Tibial artery (tissue), 4 donors: Measurements from ENCODE around the gene GPR35.

Source experiments
- DNase-seq, 2 donors: peaks; one replicate each; pipeline ENCODE4 v3.0.0-alpha.2; 2019
- H3K27ac ChIP-seq, 2 donors: fragments of 200-600 bp; sonication (generic) in 1 of 2; 1 replicate in 1 of 2; 2 replicates in 1 of 2; pipeline ENCODE4 v1.5.1; 2018 to 2019; ENCODE audit warnings: mild to moderate bottlenecking in 1 of 2
- H3K27me3 ChIP-seq, 2 donors: fragments of 200-600 bp; sonication (generic) in 1 of 2; one replicate each; pipeline versions ENCODE4 v1.5.1 to v1.6.0; 2016 to 2019
- H3K36me3 ChIP-seq, 3 donors: fragments of 200-600 bp; sonication (generic) in 2 of 3; one replicate each; pipeline ENCODE4 v1.5.1; 2016 to 2019; ENCODE audit warnings: mild to moderate bottlenecking in 2 of 3
- H3K4me1 ChIP-seq, 4 donors: fragments of 200-600 bp; sonication (generic) in 2 of 4; 1 replicate in 3 of 4; 2 replicates in 1 of 4; pipeline ENCODE4 v1.5.1; 2016 to 2019
- H3K4me3 ChIP-seq, 2 donors: fragments of 200-600 bp; sonication (generic) in 1 of 2; 1 replicate in 1 of 2; 2 replicates in 1 of 2; pipeline ENCODE4 v1.5.1; 2018 to 2019; ENCODE audit warnings: mild to moderate bottlenecking in 2 of 2
- H3K9me3 ChIP-seq, 3 donors: fragments of 200-600 bp; sonication (generic) in 1 of 3; one replicate each; pipeline ENCODE4 v1.5.1; 2016 to 2019
- intact Hi-C: fragments of 100-400 bp; cut with DNase I; formaldehyde crosslinking; loops from one replicate; pipeline ENCODE4 v1.15.0; 2023; ENCODE audit warnings: low total_unique reads
- TF ChIP-seq, protein P1 (sequence below), 2 experiments: fragments of 200-600 bp in 1 of 2; fragments of 450-650 bp in 1 of 2; IDR thresholded peaks; one replicate each; pipeline ENCODE4 v1.5.1; 2017 to 2019; ENCODE audit warnings: antibody characterized with exemption in 2 of 2, mild to moderate bottlenecking in 1 of 2, moderate library complexity in 1 of 2

Gene GPR35

DNA sequence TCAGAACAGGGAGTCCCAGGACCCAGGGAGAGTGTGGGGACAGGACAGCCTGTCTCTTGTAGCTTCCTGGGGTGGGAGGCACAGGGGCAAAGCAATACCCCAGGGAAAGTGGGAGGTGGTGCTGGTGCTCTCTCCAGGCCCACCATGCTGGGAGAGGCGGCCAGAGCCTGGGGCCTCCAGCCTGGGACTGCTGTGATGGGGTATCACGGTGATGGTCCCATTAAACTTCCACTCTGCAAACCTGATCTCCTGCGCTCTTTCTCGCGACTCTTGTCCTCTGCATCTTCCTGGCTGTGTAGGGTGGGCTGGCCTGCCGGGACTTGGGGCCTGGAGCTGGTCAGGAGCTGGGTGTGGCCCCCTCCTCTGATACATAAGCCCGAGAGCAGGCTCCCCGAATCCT, 46.8 kb upstream of the GPR35 start:
- Histone ChIP-seq H3K4me1 (peaks cover 0 to 16% (median 9%) of the 10 kb centered on the region in 4 donors), H3K9me3 (no peaks in the 10 kb centered on the region), H3K36me3 (peaks cover 21 to 60% (median 58%) of the 10 kb centered on the region in 3 donors), H3K27ac (no peak overlapping the region), H3K4me3 (no peak overlapping the region), H3K27me3 (no peaks in the 10 kb centered on the region)
- intact Hi-C loops = no loop called here
- TF ChIP-seq, protein P1, sequence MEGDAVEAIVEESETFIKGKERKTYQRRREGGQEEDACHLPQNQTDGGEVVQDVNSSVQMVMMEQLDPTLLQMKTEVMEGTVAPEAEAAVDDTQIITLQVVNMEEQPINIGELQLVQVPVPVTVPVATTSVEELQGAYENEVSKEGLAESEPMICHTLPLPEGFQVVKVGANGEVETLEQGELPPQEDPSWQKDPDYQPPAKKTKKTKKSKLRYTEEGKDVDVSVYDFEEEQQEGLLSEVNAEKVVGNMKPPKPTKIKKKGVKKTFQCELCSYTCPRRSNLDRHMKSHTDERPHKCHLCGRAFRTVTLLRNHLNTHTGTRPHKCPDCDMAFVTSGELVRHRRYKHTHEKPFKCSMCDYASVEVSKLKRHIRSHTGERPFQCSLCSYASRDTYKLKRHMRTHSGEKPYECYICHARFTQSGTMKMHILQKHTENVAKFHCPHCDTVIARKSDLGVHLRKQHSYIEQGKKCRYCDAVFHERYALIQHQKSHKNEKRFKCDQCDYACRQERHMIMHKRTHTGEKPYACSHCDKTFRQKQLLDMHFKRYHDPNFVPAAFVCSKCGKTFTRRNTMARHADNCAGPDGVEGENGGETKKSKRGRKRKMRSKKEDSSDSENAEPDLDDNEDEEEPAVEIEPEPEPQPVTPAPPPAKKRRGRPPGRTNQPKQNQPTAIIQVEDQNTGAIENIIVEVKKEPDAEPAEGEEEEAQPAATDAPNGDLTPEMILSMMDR (IDR thresholded peaks at IDR 0.05) = no peak
- DNase-seq = no peak

DNA sequence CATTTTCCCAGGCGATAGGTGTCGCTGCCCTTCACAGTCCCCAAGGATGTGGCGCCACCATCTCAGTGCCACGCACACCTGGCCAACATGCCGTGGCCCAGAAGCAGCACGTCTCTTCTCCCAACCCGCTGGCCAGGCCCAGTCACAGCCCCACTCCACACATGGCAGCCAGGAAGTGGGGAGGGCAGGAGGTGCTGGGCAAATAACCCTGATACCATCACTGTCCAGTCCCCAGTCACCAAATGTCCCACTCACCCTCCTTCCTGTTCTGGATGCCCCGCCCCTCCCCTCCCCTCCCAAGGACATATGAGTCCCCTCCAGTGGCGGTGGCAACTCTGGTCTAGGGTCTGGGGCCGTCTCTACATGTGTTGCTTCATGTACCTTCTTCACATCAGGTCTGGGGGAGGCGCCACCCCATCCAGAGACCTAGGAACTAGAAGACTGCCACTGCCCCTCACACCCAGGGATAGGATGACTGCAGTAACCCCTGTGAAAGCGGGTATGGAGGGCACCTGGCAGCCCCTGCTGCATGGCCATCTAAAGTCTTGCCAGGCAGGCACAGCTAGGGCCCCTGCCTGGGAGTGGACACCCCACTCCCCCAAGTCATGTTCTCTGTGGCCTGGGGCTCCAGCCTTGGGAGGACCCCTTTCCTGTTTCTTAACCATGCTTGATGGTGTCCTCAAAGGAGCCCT, 46.1 kb upstream of the GPR35 start:
- Histone ChIP-seq H3K4me1 (peaks cover 0 to 22% (median 12%) of the 10 kb centered on the region in 4 donors), H3K27ac (peak overlapping the region in 1 of 2 donors; percentile 51)
- TF ChIP-seq, protein P1 (IDR thresholded peaks at IDR 0.05) = no peak

DNA sequence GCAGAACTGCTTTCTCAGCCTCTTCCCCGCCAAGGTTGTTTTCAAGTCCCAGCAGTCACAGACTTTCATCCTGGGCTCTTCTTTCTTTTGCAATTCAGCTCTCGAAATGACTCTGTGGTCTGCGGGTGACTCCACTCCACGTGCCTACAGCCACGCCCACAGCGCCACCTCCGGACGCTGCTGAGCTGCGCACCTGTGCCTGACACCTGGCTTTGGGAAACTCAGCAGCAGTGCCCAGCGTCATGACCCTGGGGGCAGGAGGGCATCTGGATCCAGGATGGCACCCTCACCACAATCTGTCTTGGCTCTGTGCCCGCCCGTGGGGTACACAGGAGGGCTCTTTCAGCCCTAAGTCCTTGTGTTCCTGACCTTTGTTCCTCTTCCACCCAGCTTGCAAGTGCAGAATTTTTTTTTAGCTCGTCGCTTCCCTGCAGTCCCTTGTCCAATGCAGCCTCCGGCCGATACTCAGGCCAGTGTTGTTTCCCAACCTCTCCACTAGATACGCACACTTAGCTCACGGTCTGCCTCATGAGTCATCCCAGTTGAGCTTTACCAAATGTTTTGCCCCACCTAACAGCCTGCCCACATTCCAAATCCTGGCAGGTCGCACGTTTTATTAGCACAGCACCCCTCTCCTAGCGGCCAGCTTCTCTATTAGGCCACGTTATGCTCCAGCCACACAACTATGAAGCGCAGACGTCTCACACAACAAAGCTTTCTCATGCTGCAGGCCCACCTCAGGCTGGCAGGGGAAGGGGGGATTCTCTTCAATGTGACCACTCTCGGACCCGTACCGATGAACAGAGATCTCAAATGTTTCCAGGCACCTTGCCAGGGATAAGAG, 45.3 kb upstream of the GPR35 start:
- intact Hi-C loops = no loop called here
- peak in 1 of 2 donors; percentile 64 for DNase-seq
- Histone ChIP-seq H3K4me3 (no peak overlapping the region), H3K27ac (peak overlapping the region in 1 of 2 donors; percentile 51), H3K9me3 (no peaks in the 10 kb centered on the region), H3K27me3 (no peaks in the 10 kb centered on the region), H3K36me3 (peaks cover 18 to 45% (median 43%) of the 10 kb centered on the region in 3 donors), H3K4me1 (peaks cover 0 to 29% (median 19%) of the 10 kb centered on the region in 4 donors)
- TF ChIP-seq, protein P1 (IDR thresholded peaks at IDR 0.05) = no peak

More for the DNA sequence above, 46.1 kb upstream of the GPR35 start:
- intact Hi-C loops = no loop called here
- H3K4me3 ChIP-seq = no peak overlapping the region
- no peaks in the 10 kb centered on the region for H3K27me3 ChIP-seq
- no peaks in the 10 kb centered on the region for H3K9me3 ChIP-seq
- DNase-seq = no peak
- peaks cover 21 to 52% (median 51%) of the 10 kb centered on the region in 3 donors for H3K36me3 ChIP-seq

DNA sequence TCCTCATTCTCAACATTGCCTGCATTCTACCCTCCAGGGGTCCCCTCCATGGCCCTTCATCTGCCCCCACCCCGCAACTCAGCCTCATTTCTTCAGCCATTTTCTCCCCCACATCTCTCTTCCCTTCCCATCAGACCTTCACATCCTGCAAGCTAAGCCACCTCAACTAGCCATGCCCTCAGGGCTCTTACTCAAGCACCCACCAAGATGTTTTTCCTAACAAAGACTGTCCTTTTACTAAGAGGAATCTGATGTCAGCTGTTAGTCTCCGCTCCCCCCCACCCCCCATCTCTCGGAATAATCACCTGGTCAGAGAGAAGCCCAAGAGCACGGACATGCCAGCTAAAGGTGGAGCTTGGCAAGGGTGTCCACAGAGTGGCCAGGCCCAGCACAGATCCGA, 43.5 kb upstream of the GPR35 start:
- intact Hi-C loops = no loop called here
- TF ChIP-seq, protein P1 (IDR thresholded peaks at IDR 0.05) = no peak
- no peak for DNase-seq
- no peaks in the 10 kb centered on the region for H3K9me3 ChIP-seq
- H3K4me1 ChIP-seq = peaks cover 0 to 37% (median 26%) of the 10 kb centered on the region in 4 donors
- H3K27me3 ChIP-seq = no peaks in the 10 kb centered on the region
- H3K36me3 ChIP-seq = peaks cover 4 to 26% (median 26%) of the 10 kb centered on the region in 3 donors
- no peak overlapping the region for H3K4me3 ChIP-seq
- no peak overlapping the region for H3K27ac ChIP-seq

DNA sequence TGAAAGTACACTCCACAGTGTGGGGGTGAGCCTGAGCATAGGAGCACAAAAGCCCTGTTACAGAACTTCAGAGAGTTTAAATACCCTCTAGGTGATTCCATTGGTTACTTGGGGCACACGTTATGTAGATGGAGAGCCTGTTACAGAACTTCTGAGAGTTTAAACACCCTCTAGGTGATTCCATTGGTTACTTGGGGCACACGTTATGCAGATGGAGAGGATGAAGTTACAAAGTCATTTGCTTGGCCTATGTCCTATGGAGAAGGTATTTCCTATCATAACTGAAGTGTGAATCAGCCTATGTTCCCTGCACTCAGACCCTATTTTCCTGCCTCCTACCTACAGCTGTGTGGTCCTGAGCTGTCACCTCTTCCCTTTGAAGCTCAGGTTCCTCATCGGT, 42.5 kb upstream of the GPR35 start:
- Histone ChIP-seq H3K27me3 (no peaks in the 10 kb centered on the region), H3K27ac (no peak overlapping the region), H3K4me3 (no peak overlapping the region), H3K36me3 (peaks cover 0 to 17% (median 17%) of the 10 kb centered on the region in 3 donors), H3K9me3 (no peaks in the 10 kb centered on the region), H3K4me1 (peaks cover 4 to 45% (median 34%) of the 10 kb centered on the region in 4 donors)
- TF ChIP-seq, protein P1 (IDR thresholded peaks at IDR 0.05) = no peak
- no peak for DNase-seq
- intact Hi-C loops = no loop called here
